Vagina (tissue), 2 donors: Measurements from ENCODE around the gene CCDC73. TPM values are rescaled to one million over a fixed set of nuclear protein-coding genes. Genes with fewer than 3 reads are reported as not detected.

Experiments used
- DNase-seq, 2 donors: peaks; one replicate each; pipeline ENCODE4 v3.0.0-alpha.2; 2017; ENCODE audit errors: extremely low spot score in 2 of 2
- H3K27ac ChIP-seq: fragments of 200-600 bp; sonication (generic); one replicate; pipeline ENCODE4 v1.5.1; 2019
- H3K27me3 ChIP-seq: fragments of 200-600 bp; sonication (generic); one replicate; pipeline ENCODE4 v1.5.1; 2019
- H3K36me3 ChIP-seq, 2 donors: fragments of 200-600 bp; sonication (generic); one replicate each; pipeline ENCODE4 v1.5.1; 2017 to 2019
- H3K4me1 ChIP-seq: fragments of 200-600 bp; sonication (generic); one replicate; pipeline ENCODE4 v1.5.1; 2019
- H3K4me3 ChIP-seq, 2 donors: fragments of 200-600 bp; sonication (generic); 1 replicate in 1 of 2; 2 replicates in 1 of 2; pipeline ENCODE4 v1.5.1; 2016 to 2019
- H3K9me3 ChIP-seq: fragments of 200-600 bp; sonication (generic); one replicate; pipeline ENCODE4 v1.5.1; 2019
- CTCF ChIP-seq, 3 experiments: fragments of 450-650 bp in 2 of 3; fragments of 200-600 bp in 1 of 3; sonication (generic) in 1 of 3; IDR thresholded peaks; one replicate each; pipeline ENCODE4 v1.5.1; 2017 to 2019; ENCODE audit warnings: antibody characterized with exemption in 3 of 3, mild to moderate bottlenecking in 2 of 3, moderate library complexity in 2 of 3
- POLR2A ChIP-seq, 2 donors: fragments of 450-650 bp; IDR thresholded peaks; one replicate each; pipeline ENCODE4 v1.6.1; 2017; ENCODE audit warnings: antibody characterized with exemption in 2 of 2, mild to moderate bottlenecking in 2 of 2, moderate library complexity in 2 of 2
- POLR2AphosphoS5 ChIP-seq, 2 donors: sonication (generic); formaldehyde crosslinking; IDR thresholded peaks; one replicate each; pipeline ENCODE4 v1.9.0; 2017; ENCODE audit warnings: antibody characterized with exemption in 2 of 2, mild to moderate bottlenecking in 2 of 2, low read depth in 1 of 2; ENCODE audit not compliant: insufficient read depth in 1 of 2
- intact Hi-C: fragments of 100-400 bp; cut with DNase I; formaldehyde crosslinking; loops from one replicate; pipeline ENCODE4 v1.15.1; 2023
- total RNA-seq: library from RNA; depleted of rRNA; stranded (reverse); fragments of >200 nt; gene quantifications from one replicate; pipeline ENCODE4 v1.2.3, GENCODE V29; 2016

Gene CCDC73
- total RNA-seq, 1 donor from 2014 or later = not detected

- no peaks in the 10 kb centered on the region for H3K27me3 ChIP-seq
- H3K4me3 ChIP-seq = no peak overlapping the region
- H3K27ac ChIP-seq = no peak overlapping the region
- TF ChIP-seq CTCF (IDR thresholded peaks at IDR 0.05) (no peak), POLR2A (IDR thresholded peaks at IDR 0.05) (no peak), POLR2AphosphoS5 (IDR thresholded peaks at IDR 0.05; ENCODE audit: insufficient read depth in 1 of 2, low read depth in 1 of 2) (no peak)
- intact Hi-C loops = no loop called here
- DNase-seq = no peak
- no peaks in the 10 kb centered on the region for H3K36me3 ChIP-seq
- H3K4me1 ChIP-seq = no peaks in the 10 kb centered on the region
- H3K9me3 ChIP-seq = no peaks in the 10 kb centered on the region
Observed at GRCh38 chr11:32569313-32569881, 225.1 kb downstream of the CCDC73 start.

- H3K9me3 ChIP-seq = no peaks in the 10 kb centered on the region
- no peak overlapping the region for H3K27ac ChIP-seq
- TF ChIP-seq CTCF (IDR thresholded peaks at IDR 0.05) = no peak
- intact Hi-C loops = no loop called here
- H3K4me1 ChIP-seq = no peaks in the 10 kb centered on the region
- no peak for DNase-seq
- H3K27me3 ChIP-seq = no peaks in the 10 kb centered on the region
- no peak overlapping the region for H3K4me3 ChIP-seq
- no peaks in the 10 kb centered on the region for H3K36me3 ChIP-seq
Observed at GRCh38 chr11:32567154-32567553, 227.3 kb downstream of the CCDC73 start.

- Histone ChIP-seq H3K27ac (no peak overlapping the region), H3K36me3 (no peaks in the 10 kb centered on the region), H3K27me3 (no peaks in the 10 kb centered on the region), H3K4me1 (no peaks in the 10 kb centered on the region), H3K9me3 (no peaks in the 10 kb centered on the region), H3K4me3 (no peak overlapping the region)
- DNase-seq = no peak
- intact Hi-C loops = no loop called here
- TF ChIP-seq POLR2A (IDR thresholded peaks at IDR 0.05) = no peak
- TF ChIP-seq CTCF (IDR thresholded peaks at IDR 0.05) = no peak
- no peak for TF ChIP-seq POLR2AphosphoS5 (IDR thresholded peaks at IDR 0.05; ENCODE audit: insufficient read depth in 1 of 2, low read depth in 1 of 2)
Observed at GRCh38 chr11:32566517-32566916, 227.9 kb downstream of the CCDC73 start.

- H3K4me3 ChIP-seq = no peak overlapping the region
- H3K27ac ChIP-seq = no peak overlapping the region
- H3K27me3 ChIP-seq = no peaks in the 10 kb centered on the region
- intact Hi-C loops = no loop called here
- no peaks in the 10 kb centered on the region for H3K4me1 ChIP-seq
- TF ChIP-seq CTCF (IDR thresholded peaks at IDR 0.05) = no peak
- no peak for TF ChIP-seq POLR2A (IDR thresholded peaks at IDR 0.05)
- no peaks in the 10 kb centered on the region for H3K36me3 ChIP-seq
- H3K9me3 ChIP-seq = no peaks in the 10 kb centered on the region
- DNase-seq = no peak
Observed at GRCh38 chr11:32563600-32563959, 230.9 kb downstream of the CCDC73 start.

- intact Hi-C loops = no loop called here
- no peak overlapping the region for H3K4me3 ChIP-seq
- no peaks in the 10 kb centered on the region for H3K27me3 ChIP-seq
- no peak for TF ChIP-seq POLR2AphosphoS5 (IDR thresholded peaks at IDR 0.05; ENCODE audit: insufficient read depth in 1 of 2, low read depth in 1 of 2)
- TF ChIP-seq POLR2A (IDR thresholded peaks at IDR 0.05) = no peak
- TF ChIP-seq CTCF (IDR thresholded peaks at IDR 0.05) = no peak
- H3K4me1 ChIP-seq = no peaks in the 10 kb centered on the region
- no peak overlapping the region for H3K27ac ChIP-seq
- DNase-seq = no peak
- no peaks in the 10 kb centered on the region for H3K36me3 ChIP-seq
- H3K9me3 ChIP-seq = no peaks in the 10 kb centered on the region
Observed at GRCh38 chr11:32562839-32563599, 231.4 kb downstream of the CCDC73 start.
